Activated CD4-positive, alpha-beta T cell treated with anti-CD3 and anti-CD28 coated beads, Interleukin-2, Interleukin-6, amounts not matched to agents 100 ng/mL and 50 ng/mL, durations not matched to agents 16 hours and 8 hours (primary cell): ENCODE measurements around the gene MYCT1.
"Not testable (repeated sequence)": the region's sequence is repeated elsewhere in the genome, so short reads cannot be mapped to it uniquely, and the experiment has no call there.

Source experiments
- DNase-seq: peaks from one replicate; pipeline ENCODE4 v3.0.0-alpha.2; 2020

The MYCT1 gene, protein sequence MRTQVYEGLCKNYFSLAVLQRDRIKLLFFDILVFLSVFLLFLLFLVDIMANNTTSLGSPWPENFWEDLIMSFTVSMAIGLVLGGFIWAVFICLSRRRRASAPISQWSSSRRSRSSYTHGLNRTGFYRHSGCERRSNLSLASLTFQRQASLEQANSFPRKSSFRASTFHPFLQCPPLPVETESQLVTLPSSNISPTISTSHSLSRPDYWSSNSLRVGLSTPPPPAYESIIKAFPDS

DNA sequence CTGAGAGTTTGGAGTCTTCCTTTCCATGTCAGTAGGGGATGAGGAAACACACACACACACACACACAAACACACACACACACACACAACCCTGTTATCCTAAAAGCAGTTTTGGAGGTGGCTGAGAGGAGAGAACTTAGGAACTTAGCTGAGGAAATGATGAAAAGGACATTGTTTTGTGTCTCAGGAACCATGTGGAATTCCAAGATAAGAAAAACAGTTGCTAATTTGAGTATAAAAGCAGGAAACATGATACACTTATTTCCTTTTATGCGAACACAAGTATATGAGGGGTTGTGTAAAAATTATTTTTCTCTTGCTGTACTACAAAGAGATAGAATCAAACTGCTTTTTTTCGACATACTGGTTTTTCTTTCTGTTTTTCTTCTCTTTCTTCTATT lies at the start of gene MYCT1:
MYCT1 (plus strand) TSS at position 264 of the 400 bp plus-strand sequence; CDS start at position 270, 6 bp downstream.
- no peak for DNase-seq

DNA sequence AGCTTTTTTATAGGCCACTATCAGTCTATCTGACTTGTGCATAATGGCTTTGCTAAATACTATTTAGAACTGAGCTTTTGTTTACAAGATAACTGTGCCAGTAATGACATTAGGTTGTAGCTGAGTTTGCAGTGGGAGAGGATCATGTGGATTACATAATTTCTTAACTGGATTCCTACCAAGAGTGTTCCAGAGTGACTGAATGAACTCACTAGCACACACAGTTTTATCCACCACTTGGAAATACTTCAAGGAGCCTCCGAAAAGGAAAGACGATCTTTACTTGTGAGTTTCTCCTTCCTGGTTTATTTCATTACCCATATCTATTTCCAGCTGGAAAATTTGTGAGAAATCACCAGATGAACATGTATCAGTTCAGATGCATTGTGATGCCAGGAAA lies 49.6 kb upstream of the MYCT1 start:
- DNase-seq = no peak

DNA sequence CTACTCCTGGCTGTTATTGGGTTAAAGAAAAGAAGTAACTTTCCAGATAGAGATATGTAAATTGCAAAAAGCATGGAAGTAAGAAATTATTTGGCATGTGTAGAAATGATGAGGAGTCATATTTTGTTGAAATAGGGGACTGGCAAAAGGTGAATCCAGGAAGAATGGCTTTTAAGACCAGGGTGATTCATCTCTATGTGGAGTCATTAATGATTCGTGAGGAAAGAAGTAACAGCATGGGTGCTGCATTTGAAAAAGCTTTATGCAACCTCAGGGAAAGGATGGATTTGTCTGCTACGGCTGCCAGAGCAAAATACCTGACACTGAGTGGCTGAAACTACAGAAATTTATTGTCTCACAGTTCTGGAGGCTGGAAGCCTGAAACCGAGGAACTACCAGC lies 45.7 kb upstream of the MYCT1 start:
- no peak for DNase-seq

DNA sequence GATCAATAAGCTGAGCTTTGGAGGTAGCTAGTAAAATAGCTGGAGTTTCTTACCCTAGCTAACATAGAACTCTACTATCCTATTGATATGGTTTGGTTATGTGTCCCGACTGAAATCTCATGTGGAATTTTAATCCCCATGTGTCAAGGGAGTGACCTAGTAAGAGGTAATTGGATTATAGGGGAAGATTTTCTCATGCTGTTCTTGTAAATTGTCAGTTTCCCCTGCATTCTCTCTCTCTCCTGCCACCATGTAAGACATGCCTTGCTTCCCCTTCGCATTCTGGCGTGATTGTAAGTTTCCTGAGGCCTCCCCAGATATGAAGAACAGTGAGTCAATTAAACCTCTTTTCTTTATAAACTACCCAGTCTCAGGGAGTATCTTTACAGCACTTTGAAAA lies 35.9 kb upstream of the MYCT1 start:
- DNase-seq = no peak

DNA sequence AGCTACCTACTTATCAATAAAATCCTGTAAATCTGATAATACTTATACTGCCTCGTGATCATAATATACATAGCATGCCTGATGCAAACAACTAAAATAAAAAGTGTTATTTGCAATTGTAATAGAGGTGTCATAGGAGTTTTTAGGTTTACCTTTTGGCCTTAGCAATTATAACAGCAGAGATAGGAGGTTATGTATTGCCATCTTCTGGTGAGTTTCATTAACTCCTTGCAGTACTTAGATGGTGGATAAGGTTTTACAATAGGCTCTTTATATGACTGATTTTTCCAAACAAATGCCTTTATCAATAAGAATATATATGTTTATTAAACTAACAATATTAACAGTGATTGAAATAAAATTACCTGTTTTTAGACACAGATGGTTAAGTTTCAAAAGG lies 27.8 kb upstream of the MYCT1 start:
- DNase-seq = peak; percentile 5

DNA sequence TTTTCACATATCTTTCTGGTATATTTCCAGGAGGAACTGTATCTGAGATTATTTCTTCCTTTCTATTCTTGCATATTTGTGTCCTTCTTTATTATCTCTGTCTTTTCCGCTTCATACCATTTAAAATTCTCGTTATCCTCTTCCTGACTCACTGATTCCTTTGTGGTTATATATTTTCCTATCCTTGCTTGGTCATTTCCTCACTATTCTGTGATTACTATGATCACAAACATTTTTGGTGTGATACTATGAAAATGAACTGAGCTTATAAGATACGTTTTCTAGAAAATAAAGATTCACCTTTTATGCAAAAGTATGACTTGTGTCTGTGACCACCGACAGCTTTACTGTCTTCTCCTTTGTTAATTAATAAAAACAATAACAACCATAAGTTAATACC lies 26.5 kb upstream of the MYCT1 start:
- no peak for DNase-seq

DNA sequence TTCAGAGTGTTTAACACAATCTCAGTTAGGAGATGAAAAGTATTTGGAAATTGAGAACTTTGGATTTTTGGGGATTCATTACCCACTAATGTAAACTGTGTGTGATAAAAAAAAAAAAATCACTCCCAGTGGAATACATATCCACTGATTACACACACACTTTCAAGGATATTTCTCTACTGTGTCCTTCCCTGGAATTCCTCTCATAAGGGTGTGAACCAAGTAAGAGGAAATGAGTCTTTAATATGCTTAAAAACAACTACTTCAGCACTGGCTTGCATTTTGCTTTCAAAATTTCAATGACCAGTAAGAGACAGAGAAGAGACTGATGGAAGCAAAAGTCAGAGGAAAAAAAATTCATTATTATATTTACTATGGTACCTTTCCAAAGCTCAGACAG lies 24.5 kb upstream of the MYCT1 start:
- DNase-seq = no peak

DNA sequence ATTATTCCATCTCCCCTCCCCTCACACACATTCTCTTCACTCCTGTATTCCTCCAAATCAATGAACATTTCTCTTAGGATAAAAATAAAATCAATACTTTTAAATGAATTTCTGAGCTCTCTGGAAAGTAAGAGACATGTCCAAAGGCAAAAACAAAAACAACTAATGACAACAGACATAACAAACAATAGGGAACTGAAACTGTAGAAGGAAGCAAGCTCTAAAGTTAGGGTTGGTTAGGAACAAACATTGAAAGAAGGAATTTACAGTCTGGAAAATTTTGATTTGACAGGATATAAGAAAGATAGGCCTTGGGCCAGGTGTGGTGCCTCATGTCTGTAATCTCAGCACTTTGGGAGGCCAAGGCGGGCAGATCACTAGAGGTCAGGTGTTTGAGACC lies 17.5 kb upstream of the MYCT1 start:
- DNase-seq = no peak

DNA sequence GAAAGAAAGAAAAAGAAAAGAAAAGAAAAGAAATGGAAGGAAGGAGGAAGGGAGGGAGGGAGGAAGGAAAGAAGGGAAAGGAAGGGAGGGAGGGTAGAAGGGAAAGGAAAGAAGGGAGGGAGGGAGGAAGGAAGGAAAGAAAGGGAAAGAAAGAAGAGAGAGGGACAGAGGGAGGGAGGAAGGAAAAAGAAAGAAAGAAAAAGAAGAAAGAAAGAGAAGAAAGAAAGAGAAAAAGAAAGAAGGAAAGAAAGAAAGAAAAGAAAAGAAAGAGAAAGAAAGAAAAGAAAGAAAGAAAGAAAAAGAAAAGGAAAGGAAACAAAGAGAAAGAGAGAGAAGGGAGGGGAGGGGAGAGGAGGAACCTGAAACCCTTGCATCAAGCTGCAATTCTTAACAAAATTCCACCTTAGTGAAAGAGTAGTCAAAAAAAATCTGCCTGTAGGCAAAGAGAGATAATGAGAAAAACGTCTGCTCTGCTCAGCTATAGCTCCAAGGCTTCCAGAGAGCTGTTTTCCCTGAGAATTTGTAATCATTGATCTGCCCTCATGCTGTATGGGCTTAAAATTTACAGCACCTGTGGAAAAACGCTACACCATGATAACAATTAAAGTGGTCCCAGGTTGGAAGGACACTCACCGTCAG lies 16.7 kb upstream of the MYCT1 start:
- no peak for DNase-seq

DNA sequence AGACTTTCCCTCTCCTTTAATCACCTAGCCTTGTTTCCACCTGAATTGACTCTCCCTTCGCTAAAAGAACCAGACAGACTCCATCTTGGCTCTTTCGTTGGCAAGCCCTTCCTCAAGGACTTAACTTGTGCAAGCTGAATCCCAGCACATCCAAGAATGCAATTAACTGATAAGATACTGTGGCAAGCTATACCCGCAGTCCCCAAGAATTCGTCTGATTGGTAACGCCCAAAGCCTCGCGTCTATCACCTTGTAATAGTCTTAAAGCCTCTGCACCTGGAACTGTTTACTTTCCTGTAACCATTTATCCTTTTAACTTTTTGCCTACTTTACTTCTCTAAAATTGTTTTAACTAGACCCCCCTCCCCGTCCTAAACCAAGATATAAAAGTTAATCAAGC lies 15.6 kb upstream of the MYCT1 start:
- no peak for DNase-seq

DNA sequence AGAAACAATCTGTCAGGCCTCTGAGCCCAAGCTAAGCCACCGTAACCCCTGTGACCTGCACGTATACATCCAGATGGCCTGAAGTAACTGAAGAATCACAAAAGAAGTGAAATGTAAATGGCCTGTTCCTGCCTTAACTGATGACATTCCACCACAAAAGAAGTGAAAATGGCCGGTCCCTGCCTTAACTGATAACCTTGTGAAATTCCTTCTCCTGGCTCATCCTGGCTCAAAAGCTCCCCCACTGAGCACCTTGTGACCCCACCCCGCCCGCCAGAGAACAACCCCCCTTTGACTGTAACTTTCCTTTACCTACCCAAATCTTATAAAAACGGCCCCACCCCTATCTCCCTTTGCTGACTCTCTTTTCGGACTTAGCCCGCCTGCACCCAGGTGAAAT lies 14.8 kb upstream of the MYCT1 start:
- DNase-seq = not testable (repeated sequence)

DNA sequence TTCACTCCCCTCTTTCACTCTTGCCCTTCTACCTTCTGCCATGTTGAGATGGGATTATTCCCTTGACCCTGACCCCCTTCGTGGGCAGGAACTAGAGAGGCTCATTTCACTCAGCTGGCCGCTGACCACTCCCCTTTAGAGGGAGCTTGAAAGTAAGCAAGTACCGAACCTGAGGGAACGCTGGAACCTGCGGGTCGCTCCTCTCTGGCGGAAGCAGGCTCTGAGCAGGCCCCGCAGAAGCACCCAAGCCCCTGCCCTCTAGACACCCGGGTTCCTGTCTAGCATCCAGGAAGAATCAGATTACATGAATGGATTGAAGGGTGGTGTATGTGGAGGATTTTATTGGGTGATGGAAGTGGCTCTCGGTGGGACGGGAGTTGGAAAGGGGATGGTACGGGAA lies 11.9 kb upstream of the MYCT1 start:
- no peak for DNase-seq

DNA sequence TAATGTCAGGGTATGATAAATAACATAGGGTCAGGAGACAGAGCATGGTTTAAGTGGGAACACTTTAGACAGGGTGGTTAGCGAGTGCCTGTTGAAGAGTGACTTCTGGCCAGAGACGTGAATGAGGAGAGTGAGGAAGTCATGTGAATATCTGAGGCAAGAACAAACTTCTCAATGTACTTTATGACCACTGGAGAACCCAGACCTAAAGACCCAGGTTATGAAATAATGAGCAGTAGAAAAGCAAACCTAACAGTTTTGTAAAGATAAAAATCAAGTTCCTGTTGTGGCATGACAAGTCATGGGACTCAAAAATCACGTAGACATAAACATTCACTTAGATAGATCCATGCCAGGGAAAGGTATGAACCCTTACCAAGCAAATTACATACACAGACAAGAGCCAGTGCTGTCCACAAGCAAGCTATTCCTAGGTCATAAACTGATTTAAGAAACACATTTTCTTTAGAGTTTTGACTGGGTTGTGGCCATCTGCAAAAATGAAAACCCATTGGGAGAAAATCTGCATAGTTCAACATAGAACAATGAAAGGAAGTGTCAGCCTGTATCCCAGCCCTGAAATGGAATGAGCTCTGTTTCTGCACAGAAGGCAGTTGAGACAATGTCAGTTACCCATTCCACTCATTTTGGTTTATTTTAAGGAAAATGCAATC lies 2.2 kb upstream of the MYCT1 start:
- DNase-seq = no peak

DNA sequence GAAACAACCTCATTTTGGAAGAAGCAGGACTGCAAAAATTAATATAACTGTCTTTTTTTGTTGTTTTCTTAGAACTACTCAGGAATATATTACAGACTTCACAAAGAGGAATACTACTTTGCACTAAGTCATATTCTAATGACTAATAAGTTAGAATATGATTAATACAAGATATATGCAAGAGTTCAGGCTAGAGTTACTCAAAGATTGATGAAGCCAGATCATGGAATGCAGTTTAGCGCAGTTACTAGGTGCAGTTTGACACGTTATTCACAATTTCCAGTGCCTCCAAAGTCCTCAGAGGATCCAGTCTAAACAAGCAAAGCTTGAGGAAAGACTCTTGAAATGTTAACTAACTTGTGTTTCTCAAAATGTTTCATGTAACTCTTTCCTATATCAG lies 1.2 kb upstream of the MYCT1 start:
- DNase-seq = no peak

DNA sequence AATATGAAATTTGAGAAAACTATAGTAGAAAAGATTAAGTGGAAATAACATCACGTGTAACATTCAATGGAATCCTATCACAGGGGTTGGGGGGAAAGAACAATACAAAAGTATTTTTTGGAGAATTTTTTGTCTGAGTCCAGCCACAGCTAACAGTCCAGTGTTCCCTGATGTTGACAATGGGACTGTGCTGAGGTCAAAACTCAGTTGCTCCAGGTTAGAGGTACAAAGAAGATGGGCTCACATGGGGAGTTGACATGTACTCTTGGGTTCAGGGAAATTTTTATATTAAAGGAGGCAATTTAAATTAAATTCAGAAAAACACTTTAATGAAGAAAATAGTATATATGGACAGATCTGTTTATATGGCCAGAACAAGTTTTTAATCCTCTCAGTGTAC lies 995 bp downstream of the MYCT1 start:
- DNase-seq = no peak

DNA sequence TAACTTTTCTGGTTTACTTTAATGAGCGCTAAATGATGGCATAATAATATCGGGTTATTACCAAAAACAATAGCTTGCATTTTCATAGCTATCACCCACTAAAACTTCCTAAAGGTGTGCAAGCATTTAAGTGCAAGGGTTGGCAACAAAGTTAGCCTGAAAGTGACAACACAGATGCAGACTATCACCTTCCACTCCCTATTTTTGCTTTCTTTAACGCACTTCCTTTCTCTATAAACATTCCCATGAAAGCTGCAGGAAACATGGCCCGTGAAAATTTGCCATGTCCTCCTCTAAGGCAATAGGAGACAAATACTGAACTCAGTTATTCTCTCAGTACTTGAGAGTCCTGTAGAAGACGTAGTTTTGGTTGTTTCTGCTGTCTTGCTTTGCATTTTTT lies 2.7 kb downstream of the MYCT1 start:
- no peak for DNase-seq

DNA sequence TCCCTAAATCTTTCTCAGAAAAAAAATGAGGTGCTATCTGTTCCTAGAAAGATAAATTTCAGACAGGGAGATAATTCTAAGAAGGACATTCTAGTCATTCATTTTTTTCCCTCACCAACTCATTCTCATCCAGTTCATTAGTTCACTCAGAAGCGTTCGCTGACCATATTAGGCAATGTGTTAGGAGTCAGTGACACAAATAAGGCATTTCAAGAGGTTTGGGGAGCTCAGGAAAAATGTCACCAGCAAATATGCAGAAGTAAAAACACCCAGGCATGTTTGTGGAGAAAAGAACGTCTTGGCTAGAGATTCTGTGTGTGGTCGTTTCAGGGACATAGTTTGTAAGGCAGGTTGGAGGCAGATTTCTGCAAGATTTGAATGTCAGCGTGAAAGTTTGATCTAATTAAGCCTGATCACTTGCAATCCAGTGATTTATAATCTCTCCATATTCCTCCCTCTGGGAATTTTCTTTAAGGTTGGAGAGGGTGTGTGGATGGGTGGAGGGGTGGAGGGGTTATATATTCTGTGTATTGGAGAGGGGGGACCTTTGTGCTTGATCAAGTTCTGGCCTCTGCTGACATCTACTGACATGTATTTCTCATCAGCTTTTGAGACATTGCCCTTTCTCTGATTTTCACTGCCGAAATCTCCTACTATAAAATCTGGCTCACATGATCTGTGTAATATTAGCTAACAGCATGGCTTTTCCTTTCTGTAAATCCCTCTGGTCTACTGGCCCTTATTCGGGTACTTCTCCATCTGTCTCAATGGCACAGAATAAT lies 3.6 kb downstream of the MYCT1 start:
- no peak for DNase-seq

DNA sequence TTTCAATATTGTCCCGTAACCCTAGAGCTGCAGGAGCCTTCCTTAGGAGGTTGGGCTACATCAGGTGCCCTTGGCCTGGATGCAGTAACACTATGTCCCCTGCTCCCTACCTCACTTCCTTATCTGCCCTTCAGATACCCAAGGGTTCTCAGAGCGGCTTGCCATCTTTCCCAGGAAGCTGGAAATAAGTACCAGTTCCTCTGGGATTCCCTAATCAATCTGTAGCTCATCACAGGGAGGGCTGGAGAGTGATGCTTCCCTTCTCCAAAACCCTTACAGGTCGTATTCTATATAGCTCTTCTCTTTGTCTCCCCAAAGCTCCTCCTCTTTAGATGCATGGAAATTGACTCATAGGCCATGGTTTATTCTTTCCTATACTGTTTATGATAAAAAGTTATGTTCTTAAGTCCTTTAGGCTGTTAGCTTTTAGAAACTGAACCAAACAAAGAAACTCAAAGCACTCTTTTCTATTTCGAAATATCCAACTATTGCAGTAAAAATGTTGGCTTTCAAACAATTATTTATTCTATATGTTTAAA lies 4.2 kb downstream of the MYCT1 start:
- DNase-seq = no peak

DNA sequence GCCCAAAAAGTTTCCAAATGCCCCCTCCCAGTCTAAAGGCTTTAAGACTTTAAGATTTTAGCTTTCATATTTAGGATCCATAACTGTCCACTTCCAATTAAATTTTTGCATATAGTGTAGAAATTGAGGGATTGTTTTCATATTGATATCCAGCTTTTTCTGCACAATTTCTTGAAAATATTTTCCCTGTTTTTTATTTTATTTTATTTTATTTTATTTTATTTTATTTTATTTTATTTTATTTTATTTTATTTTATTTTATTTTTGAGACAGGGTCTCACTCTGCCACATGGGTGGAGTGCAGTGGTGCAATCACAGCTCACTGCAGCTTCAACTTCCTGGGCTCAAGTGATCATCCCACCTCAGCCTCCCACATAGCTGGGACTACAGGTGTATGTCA lies 6.1 kb downstream of the MYCT1 start:
- not testable (repeated sequence) for DNase-seq

DNA sequence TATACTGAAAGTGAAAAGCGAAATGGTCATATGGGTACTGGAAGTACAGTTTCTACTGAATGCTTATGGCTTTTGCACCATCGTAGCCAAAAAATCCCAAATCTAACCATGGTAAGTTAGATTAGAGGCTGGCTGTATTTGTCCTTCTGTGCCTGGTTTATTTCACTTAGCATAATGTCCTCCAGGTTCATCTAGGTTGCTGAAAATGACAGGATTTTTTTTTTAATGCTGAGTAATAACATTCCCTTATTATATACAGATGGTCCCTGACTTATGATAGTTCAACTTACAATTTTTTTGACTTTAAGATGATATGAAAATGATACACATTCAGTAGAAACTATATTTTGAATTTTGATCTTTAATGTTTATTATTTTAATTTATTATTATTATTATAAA lies 7.6 kb downstream of the MYCT1 start:
- DNase-seq = no peak

DNA sequence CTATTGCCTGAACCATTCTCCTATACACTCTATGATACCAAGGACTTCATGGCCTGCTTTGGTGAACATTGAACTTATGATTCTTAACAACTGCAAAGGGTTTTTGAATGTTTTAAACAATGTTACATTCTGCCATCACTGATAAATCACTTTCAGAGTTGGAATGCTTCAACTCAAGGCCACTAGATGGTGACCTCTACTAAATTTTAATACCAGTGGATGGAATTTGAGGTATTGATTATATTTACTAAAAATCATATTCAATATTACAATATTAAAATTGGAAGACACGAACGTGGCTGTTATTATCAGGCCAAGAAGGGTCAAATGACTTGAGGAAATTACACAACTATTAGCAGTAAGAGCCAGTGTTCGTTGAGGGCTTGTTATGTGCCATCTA lies 18.6 kb downstream of the MYCT1 start:
- no peak for DNase-seq

DNA sequence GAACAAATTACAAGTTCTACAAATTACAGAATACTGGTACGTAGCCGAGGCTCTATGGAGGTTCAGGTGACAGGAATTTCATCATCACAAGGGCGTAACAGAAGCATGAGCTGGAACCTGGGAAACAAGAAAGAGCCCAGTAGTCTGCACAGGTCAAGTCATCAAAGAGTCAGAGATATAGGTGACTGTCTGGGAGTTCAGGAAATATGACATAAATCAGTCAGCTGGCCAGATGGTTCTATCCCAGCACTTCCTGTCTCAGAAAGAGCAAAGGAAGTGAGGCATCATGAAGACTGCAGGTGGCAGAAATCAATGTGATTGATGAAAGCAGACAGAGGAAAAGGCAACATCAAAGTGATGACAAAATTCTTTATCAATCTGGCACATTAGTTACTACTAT lies 23.3 kb downstream of the MYCT1 start:
- no peak for DNase-seq

DNA sequence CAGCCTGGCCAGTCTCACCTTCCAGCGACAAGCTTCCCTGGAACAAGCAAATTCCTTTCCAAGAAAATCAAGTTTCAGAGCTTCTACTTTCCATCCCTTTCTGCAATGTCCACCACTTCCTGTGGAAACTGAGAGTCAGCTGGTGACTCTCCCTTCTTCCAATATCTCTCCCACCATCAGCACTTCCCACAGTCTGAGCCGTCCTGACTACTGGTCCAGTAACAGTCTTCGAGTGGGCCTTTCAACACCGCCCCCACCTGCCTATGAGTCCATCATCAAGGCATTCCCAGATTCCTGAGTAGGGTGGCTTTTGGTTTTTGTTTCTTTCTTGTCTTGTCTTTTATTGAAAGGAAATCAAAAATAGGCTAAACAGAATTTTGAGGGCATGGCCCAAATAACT lies 24.3 kb downstream of the MYCT1 start:
- DNase-seq = no peak

DNA sequence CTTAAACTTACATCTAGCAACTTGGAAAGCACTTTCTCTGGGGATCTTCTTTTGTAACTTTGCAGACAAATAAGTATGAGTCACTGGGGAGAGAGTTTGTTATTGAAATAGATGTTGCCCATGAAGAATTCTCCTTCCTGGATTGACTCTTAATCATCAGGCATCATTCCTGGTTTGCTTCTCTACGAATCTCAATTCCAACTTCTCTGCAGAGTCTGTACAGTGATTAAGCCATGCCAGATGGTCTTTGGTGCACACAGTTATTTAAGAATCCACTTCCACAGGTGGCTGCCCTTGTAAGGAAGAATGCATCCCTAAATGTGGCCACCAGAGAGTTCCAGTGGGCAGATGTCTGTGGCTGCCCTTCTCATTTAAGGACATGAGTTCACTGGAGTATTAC lies 25.7 kb downstream of the MYCT1 start:
- DNase-seq = no peak
